Panc1 (cell line): Measurements from ENCODE around the gene NOL9. TPM values are rescaled to one million over a fixed set of nuclear protein-coding genes. Genes with fewer than 3 reads are reported as not detected.

Experiments
- ATAC-seq: fragments of 200-7000 bp; cut with Tn5 transposase; 2 replicates; pipeline ENCODE4 v1.9.1; 2020; ENCODE audit warnings: mild to moderate bottlenecking, moderate library complexity
- BruUV-seq: library from RNA; stranded (reverse); fragments of 400-500 nt; replicated peaks from 2 replicates; lab custom pipeline; 2021; lab: Mats Ljungman, UMichigan
- CTCF ChIA-PET: fragments of 300-600 bp; sonication (Branson Sonifier 250); formaldehyde crosslinking; loops from one replicate; lab custom pipeline; 2022; ENCODE audit warnings: antibody characterized with exemption; lab: Charles Lee
- POLR2A ChIA-PET: fragments of 300-600 bp; sonication (Branson Sonifier 250); formaldehyde crosslinking; loops from one replicate; lab custom pipeline; 2022; ENCODE audit warnings: antibody characterized with exemption; lab: Charles Lee
- DNase-seq: peaks from one replicate; pipeline ENCODE4 v3.0.0-alpha.2; 2010; ENCODE audit warnings: low read depth, low spot score
- H3K27ac ChIP-seq: 2 replicates; pipeline ENCODE4 v1.5.1; 2011; ENCODE audit warnings: mild to moderate bottlenecking, low read length, inconsistent platforms
- H3K27me3 ChIP-seq: fragments of 200-500 bp; sonication (Bioruptor generic); 2 replicates; pipeline ENCODE4 v1.6.0; 2014; ENCODE audit warnings: low read length, inconsistent platforms; ENCODE audit not compliant: control insufficient read depth, insufficient read depth
- H3K36me3 ChIP-seq: fragments of 200-500 bp; sonication (Bioruptor generic); 2 replicates; pipeline ENCODE4 v1.5.1; 2014; ENCODE audit warnings: inconsistent platforms, mild to moderate bottlenecking, low read length, moderate library complexity; ENCODE audit not compliant: control insufficient read depth, insufficient read depth
- H3K4me1 ChIP-seq: 2 replicates; pipeline ENCODE4 v1.5.1; 2011; ENCODE audit warnings: inconsistent platforms, mild to moderate bottlenecking, low read length, moderate library complexity; ENCODE audit not compliant: control insufficient read depth, insufficient read depth
- H3K4me3 ChIP-seq, 2 experiments: 2 replicates each; pipeline ENCODE4 v1.5.1; 2011 to 2012; ENCODE audit warnings: low read depth in 2 of 2, low read length in 2 of 2, mild to moderate bottlenecking in 2 of 2, inconsistent platforms in 1 of 2, moderate library complexity in 1 of 2
- H3K9me3 ChIP-seq: fragments of 200-500 bp; sonication (Bioruptor generic); 2 replicates; pipeline ENCODE4 v1.5.1; 2014; ENCODE audit warnings: low read depth, mild to moderate bottlenecking, inconsistent platforms, low read length, moderate library complexity; ENCODE audit not compliant: control insufficient read depth, insufficient read depth
- CTCF ChIP-seq: fragments of 450-650 bp; IDR thresholded peaks from 2 replicates; pipeline ENCODE4 v1.5.1; 2017; ENCODE audit warnings: mild to moderate bottlenecking
- POLR2AphosphoS5 ChIP-seq: IDR thresholded peaks from 2 replicates; pipeline ENCODE4 v1.6.1; 2012; ENCODE audit warnings: mild to moderate bottlenecking, low read depth, low read length, moderate library complexity
- REST ChIP-seq, 2 experiments: IDR thresholded peaks; 2 replicates each; pipeline ENCODE4 v1.6.1; 2011 to 2012; ENCODE audit warnings: low read depth in 2 of 2, control low read depth in 1 of 2, low read length in 1 of 2, mild to moderate bottlenecking in 1 of 2, moderate library complexity in 1 of 2; ENCODE audit not compliant: insufficient read depth in 1 of 2
- SIN3A ChIP-seq: IDR thresholded peaks from 2 replicates; pipeline ENCODE4 v1.6.1; 2012; ENCODE audit warnings: low read depth, mild to moderate bottlenecking, low read length, moderate library complexity, borderline replicate concordance; ENCODE audit not compliant: insufficient read depth
- TCF7L2 ChIP-seq: IDR thresholded peaks from 2 replicates; pipeline ENCODE4 v1.6.1; 2011; ENCODE audit warnings: mild to moderate bottlenecking, low read depth, low read length, inconsistent platforms
- in situ Hi-C: cut with HindIII; loops from 2 replicates; pipeline ENCODE4 v1.10.0; 2016; ENCODE audit warnings: low sequenced_read_pairs, low pct_unique_long_range_greater_than_20kb
- intact Hi-C: fragments of 100-400 bp; cut with micrococcal nuclease; formaldehyde crosslinking; loops from one replicate; pipeline ENCODE4 v1.10.0; 2022; ENCODE audit not compliant: unreplicated experiment
- total RNA-seq: library from RNA; stranded (reverse); gene quantifications from one replicate; pipeline ENCODE4 v1.2.1, GENCODE V29; 2021; ENCODE audit not compliant: unreplicated experiment

NOL9 gene
- total RNA-seq, 1 experiment from 2014 or later, result 46.4 TPM

- H3K27ac ChIP-seq, result no peak overlapping the region
- no TSS peak for BruUV-seq
- DNase-seq (no peak), ATAC-seq (peak; percentile 77)
- H3K9me3 ChIP-seq, result no peaks in the 10 kb centered on the region
- ChIA-PET POLR2A (no interaction called here), CTCF (interaction anchor here (0.7 to 1.8 kb wide), 4 partner anchors 10 to 267 kb away, joined by 3 to 10 read pairs (median 4); partner anchors contain the start of gene NOL9)
- no peak overlapping the region for H3K4me3 ChIP-seq
- in situ Hi-C loops, result no loop called here
- no peaks in the 10 kb centered on the region for H3K27me3 ChIP-seq
- peaks cover 4% of the 10 kb centered on the region; the same call in 1 of the 2 replicates for H3K36me3 ChIP-seq
- no peak for TF ChIP-seq TCF7L2
- no peak for TF ChIP-seq SIN3A
- TF ChIP-seq POLR2AphosphoS5, result no peak
- no peak for TF ChIP-seq REST (IDR thresholded peaks at IDR 0.05; ENCODE audit: insufficient read depth in 1 of 2, low read depth in 2 of 2, low read length in 1 of 2)
- peak; percentile 81; the same call in 1 of the 2 replicates for TF ChIP-seq CTCF
- intact Hi-C loops, result no loop called here
- peaks cover 4% of the 10 kb centered on the region for H3K4me1 ChIP-seq
Measured at GRCh38 chr1:6523566-6523965, 30.7 kb downstream of the NOL9 start.

GRCh38 chr1:6521536-6521935 is 32.8 kb downstream of the NOL9 start:
- no peak overlapping the region for H3K27ac ChIP-seq
- no peaks in the 10 kb centered on the region for H3K9me3 ChIP-seq
- ATAC-seq, result no peak
- BruUV-seq, result TSS peak; percentile 59
- intact Hi-C loops, result no loop called here
- in situ Hi-C loops, result no loop called here
- POLR2A ChIA-PET, result interaction anchor here (0.7 kb wide), 2 partner anchors 161 to 186 kb away, joined by 3 to 8 read pairs; no protein-coding TSS in a partner anchor
- peaks cover 3% of the 10 kb centered on the region; the same call in 1 of the 2 replicates for H3K36me3 ChIP-seq
- CTCF ChIA-PET, result interaction anchor here (0.5 to 0.6 kb wide), 2 partner anchors 111 to 139 kb away, joined by 4 to 5 read pairs; no protein-coding TSS in a partner anchor
- no peaks in the 10 kb centered on the region for H3K27me3 ChIP-seq
- H3K4me1 ChIP-seq, result peaks cover 8% of the 10 kb centered on the region
- TF ChIP-seq REST (IDR thresholded peaks at IDR 0.05; ENCODE audit: insufficient read depth in 1 of 2, low read depth in 2 of 2, low read length in 1 of 2), result no peak
- TF ChIP-seq SIN3A, result no peak
- no peak for TF ChIP-seq TCF7L2
- no peak; the same call in none of the 2 replicates for TF ChIP-seq POLR2AphosphoS5
- no peak for TF ChIP-seq CTCF
- no peak overlapping the region for H3K4me3 ChIP-seq
- DNase-seq, result no peak
